ENCODE measurements around the gene BHLHA15.

The BHLHA15 gene

DNA sequence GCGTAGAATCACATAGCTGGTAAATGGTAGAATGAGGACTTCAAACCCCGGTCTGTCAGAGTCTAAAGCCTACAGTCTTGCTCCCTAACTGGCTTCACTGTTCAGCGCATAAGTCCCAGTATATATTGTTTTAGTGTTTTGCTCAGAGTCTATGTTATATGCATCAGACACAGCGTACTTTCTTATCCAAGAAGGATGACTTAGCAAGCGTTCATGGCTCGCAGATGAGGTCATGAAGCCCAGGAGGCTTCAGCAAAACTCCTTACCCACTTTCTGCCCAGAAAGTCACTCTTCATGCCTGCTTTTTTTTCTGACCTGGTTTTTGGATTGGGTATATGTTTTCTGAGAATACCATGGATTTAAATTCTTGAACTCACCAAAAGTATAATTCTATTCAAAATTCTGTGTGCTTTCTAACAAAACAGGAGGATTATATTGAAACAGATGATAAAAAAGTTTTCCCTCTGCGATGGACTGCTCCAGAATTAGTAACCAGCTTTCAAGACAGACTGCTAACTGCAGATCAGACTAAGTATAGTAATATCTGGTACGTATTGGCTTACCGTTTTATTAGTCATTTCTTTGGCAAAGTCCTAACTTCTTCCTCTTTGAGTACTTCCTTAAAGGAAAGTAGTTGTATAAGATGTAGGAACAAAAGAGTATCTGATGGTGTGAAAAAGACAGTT lies 24.6 kb upstream of the BHLHA15 start:
- no peak for DNase-seq (ENCODE audit: low spot score)

DNA sequence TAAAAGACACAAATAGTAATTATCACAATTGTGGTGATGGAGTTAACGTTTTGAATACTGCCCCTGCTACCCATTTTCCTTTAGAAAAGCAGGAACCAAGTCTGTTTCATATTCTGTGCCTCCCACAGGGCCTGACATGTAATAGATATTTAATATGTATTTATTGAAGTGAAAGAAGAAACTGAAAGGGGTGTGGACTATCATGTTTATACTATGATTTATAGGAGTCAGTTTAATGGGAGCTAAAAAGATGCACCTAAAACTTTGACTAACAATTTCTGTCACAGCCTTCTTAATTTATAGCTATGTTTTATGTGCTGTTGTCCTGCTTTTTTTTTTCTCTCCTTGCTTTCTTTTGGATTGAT lies 24.1 kb upstream of the BHLHA15 start:
- no peak for FAIRE-seq
- no peak for DNase-seq (ENCODE audit: low spot score)

More for the DNA sequence above, 24.6 kb upstream of the BHLHA15 start:
- FAIRE-seq, result no peak

DNA sequence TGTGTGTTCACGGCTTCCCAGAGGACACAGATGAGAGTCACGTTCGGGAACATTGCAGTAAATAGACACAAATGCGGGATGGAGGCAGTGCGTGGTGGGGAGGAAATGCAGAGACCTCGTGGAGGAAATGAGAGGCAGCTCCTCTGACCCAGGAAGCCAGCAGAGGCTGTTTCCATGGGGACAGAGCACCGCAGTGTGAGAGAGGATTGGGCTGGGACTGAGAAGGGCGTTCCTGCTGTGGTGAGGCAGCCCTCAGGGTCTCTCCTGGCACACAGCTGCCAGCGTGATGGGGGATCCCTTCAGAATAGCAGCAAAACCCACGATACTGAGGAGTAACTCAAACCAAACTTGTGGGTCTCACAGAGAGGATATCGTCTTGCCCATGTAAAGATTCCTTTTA lies 21.7 kb upstream of the BHLHA15 start:
- FAIRE-seq, result no peak

DNA sequence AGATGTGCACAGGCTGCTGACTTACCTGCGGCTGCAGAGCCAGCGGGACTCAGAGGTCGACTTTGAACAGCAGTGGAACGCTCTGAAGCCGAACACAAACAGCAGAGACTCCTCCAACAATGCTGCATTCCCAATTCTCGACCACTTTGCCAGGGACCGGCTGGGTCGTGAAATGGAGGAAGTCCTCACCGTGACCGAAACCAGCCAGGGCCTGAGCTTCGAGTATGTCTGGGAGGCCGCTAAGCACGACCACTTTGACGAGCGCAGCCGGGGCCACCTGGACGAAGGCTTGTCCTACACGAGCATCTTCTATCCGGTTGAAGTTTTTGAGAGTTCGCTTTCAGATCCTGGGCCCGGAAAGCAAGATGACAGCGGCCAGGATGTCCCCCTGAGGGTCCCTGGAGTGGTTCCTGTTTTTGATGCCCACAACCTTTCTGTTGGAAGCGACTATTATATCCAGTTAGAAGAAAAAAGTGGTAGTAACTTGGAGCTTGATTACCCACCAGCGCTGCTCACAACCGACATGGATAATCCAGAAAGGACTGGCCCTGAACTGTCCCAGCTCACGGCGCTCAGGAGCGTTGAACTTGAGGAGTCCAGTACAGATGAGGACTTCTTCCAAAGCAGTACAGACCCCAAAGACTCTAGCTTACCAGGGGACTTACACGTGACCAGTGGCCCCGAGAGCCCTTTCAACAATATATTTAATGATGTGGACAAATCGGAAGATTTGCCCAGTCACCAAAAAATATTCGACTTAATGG lies 19.4 kb upstream of the BHLHA15 start:
- FAIRE-seq (no peak), DNase-seq (ENCODE audit: low spot score) (no peak)

More for the DNA sequence above, 21.7 kb upstream of the BHLHA15 start:
- DNase-seq (ENCODE audit: low spot score), result no peak

DNA sequence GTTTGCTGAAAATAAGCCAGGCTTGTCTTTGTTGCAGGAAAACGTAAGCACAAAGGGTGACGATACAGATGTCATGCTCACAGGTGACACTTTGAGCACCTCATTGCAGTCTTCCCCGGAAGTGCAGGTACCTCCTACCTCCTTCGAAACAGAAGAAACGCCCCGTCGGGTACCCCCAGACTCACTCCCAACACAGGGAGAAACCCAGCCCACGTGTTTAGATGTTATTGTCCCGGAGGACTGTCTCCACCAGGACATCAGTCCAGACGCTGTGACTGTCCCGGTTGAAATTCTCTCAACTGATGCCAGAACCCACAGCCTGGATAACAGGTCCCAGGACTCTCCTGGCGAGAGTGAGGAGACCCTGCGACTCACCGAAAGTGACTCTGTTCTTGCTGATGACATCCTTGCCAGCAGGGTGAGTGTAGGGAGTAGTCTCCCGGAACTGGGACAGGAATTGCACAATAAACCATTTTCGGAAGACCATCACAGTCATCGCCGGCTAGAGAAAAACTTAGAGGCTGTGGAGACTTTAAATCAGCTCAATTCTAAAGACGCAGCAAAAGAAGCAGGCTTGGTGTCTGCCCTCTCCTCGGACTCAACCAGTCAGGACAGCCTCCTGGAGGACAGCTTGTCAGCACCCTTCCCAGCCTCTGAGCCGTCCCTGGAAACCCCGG lies 18.3 kb upstream of the BHLHA15 start:
- FAIRE-seq (no peak), DNase-seq (ENCODE audit: low spot score) (no peak)

DNA sequence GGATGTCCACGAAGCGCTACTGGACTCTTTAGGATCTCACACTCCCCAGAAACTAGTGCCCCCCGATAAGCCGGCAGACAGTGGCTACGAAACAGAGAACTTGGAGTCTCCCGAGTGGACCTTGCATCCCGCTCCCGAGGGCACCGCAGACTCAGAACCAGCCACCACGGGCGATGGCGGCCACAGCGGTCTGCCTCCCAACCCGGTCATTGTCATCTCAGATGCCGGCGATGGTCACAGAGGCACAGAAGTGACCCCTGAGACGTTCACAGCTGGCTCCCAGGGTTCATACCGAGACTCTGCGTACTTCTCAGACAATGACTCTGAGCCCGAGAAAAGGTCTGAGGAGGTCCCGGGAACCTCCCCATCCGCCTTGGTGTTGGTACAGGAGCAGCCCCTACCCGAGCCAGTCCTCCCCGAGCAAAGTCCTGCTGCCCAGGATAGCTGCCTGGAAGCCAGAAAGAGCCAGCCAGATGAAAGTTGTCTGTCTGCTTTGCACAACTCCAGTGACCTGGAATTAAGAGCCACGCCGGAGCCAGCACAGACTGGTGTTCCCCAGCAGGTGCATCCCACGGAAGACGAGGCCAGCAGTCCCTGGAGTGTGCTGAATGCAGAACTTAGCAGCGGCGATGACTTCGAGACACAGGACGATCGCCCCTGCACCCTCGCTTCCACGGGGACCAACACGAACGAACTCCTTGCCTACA lies 17.6 kb upstream of the BHLHA15 start:
- DNase-seq (ENCODE audit: low spot score), result no peak
- FAIRE-seq, result no peak

DNA sequence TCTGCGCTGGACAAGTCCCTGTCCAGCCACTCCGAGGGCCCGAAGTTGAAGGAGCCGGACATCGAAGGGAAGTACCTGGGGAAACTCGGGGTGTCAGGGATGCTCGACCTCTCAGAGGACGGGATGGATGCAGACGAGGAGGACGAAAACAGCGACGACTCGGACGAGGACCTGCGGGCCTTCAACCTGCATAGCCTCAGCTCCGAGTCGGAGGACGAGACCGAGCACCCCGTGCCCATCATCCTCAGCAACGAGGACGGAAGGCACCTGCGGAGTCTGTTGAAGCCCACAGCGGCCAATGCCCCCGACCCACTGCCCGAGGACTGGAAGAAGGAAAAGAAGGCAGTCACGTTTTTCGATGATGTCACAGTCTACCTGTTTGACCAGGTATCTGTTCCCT lies 17.1 kb upstream of the BHLHA15 start:
- no peak for DNase-seq (ENCODE audit: low spot score)
- no peak for FAIRE-seq

DNA sequence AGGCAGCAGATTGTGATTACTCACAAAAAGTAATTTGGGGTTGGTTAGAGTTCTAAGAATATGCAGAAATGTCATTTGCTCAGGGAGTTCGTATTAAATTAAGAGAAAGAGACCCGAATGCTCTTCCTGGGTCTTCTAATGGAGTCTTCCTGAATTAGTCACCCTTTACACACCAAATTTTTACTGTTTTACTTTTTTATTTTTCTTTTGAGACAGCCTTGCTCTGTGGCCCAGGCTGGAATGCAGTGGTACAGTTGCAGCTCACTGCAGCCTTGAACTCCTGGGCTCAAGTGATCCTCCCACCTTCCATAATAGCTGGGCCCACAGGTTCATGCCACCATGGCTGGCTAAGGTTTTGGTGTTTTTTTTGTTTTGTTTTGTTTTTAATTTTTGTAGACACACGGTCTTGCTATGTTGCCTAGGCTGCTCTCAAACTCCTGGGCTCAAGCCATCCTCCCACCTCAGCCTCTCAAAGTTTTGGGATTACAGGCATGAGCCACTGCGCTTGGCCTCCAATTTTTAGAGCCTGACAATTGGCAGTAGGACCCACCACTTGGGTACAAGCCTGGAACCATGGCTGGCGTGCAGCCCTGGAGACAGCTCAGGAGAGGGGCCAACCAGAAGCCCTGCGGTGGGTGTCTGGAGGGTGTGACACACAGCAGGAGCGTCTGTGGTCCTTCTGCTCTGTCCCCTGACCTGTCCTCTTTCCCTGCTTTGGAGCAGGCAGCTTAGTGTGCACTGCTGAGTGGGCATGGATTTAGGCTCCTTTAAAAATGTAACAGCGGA lies 16.4 kb upstream of the BHLHA15 start:
- FAIRE-seq, result no peak

DNA sequence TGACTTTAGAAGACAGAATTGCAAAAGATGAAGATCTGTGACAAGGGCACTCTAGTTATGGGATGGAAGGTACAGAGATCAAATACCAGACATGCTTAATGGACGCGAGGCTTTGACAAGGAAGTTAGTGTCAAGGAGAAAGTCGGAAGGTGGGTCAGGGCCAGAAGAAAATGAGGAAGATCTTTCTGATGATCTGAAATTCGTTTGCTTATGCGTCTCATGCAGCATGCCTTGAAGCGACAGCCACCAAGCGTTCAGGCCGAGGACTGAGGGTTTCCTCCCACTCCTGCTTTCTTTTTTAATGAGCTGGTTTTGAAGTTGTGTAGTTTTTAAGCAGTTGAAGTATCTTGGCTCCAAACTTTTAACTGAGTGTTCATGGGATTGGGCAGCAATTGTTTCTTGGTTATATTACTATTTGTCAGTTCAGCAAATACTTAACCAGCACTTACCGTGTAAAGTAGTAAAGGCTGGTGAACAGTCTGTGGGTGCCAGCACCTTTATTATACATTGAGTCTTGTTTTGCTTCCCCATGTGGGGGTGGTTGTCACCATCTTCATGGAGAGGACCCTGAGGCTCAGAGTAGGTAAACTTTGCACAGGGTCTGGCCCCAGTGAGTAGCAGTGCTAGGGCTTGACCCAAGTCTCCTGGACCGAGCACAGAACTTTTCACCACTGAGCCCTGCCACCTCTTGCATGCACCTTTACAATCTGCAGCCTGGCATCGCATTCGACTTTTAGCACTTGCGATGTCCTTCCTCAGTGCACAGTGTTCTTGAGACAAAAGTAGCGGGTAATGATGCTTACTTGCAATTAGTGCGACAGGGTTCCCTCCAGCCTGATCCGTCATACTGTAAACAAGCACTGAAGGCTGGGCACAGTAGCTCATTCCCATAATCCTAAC lies 14.3 kb upstream of the BHLHA15 start:
- DNase-seq (ENCODE audit: low spot score), result no peak
- no peak for FAIRE-seq

More for the DNA sequence above, 16.4 kb upstream of the BHLHA15 start:
- no peak for DNase-seq (ENCODE audit: low spot score)

DNA sequence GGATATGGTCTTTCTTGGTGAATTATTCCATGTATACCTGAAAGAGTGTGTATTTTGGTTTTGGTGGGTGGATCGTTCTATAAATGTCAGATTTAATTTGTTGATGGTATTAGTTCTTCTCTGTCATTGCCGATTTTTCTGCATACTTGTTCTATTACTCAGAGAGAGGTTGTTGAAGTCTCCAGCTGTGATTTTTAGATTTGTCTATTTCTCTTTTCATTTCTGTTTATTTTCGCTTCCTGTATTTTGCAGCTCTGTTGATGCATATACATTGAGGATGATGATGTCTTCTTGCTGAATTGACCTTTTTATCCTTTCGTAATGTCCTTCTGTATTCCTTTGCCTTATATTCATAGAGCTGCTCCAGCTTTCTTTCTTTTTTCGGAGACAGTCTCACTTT lies 12.1 kb upstream of the BHLHA15 start:
- DNase-seq (ENCODE audit: low spot score) (no peak), FAIRE-seq (no peak)

DNA sequence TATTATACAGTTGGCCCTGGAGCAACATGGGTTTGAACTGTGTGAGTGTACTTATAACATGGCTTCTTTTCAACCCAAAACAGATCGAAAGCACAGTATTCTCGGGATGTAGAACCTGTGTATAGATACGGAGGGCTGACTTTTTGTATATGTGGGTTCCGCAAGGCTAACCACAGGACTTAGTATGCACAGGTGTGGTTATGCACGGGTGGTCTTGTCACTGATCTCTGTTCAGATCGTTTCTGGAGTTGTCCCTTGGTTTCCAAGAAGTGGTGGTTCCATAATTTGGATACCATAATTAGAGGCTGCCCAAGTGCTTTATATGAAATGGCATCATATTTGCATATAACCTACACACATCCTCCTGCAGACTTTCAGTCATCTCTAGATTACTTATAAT lies 10.9 kb upstream of the BHLHA15 start:
- DNase-seq (ENCODE audit: low spot score) (no peak), FAIRE-seq (no peak)

DNA sequence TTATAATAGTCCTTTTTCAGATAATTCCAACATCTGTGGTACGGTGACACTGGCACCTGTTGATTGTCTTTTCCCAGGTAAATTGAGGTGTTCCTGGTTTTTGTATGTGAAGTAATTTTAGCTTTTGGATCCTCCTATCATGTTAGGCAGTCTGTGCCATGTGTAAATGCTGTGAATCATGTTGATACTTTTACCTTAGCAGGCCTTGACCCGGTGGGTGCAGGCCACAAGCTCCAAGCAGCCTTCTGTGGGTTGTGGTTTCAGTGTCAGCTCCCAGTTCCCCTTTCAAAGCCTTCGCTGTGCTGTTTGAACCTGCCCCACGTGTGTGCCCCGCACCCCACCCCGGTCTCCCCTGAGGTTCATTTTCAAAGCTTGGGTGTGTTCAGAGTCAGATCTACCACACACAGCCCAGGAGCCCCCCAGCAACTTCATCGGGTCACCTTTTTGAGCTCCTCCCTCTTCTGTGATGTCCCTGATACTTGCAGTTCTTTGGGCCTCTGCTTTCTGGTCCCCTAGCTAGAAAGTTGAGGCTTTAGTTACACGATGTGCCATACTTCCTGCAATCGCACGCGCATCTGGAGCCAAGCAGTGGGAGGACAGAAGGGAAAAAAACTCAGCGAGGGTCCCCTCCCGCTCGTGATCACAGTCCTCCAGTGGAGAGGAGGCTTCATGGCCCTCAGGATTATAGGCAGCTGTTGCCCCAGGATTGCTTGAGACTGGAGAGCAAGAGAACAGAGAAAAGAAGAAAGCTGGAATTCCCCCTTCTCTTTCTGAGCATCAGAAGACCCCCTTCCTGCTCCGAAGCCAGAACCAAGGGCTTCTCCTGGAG lies 8.7 kb upstream of the BHLHA15 start:
- FAIRE-seq (no peak), DNase-seq (ENCODE audit: low spot score) (no peak)

DNA sequence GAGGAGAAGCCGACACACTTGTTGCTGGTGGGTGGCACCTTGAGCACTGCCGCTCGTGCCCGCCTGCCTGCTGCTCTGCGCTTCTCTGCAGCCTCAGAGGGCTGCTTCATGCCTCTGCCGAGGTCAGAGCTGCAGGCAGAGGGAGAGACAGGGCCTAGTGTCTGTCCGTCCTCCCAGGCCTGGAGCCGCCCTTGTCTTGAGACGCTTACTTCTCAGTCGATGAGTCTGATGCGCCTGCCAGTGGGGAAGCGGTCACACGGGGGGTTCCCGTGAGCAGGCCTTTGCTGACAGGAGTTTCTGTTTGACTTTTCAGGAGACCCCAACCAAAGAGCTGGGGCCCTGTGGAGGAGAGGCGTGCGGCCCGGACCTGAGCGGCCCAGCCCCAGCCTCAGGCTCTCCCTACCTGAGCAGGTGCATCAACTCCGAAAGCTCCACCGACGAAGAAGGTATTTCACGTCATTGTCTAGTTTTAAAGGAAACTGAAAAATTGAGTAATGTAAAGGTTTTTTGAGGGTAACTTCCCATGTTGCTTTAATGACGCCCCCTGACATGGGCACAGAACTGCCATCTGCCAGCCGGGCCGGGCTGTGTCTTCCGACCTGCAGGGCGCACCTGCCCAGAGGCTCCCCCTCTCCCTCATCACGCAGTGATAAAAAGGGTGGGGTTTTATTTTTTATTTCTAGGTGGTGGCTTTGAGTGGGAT lies 7.8 kb upstream of the BHLHA15 start:
- no peak for FAIRE-seq
- no peak for DNase-seq (ENCODE audit: low spot score)

DNA sequence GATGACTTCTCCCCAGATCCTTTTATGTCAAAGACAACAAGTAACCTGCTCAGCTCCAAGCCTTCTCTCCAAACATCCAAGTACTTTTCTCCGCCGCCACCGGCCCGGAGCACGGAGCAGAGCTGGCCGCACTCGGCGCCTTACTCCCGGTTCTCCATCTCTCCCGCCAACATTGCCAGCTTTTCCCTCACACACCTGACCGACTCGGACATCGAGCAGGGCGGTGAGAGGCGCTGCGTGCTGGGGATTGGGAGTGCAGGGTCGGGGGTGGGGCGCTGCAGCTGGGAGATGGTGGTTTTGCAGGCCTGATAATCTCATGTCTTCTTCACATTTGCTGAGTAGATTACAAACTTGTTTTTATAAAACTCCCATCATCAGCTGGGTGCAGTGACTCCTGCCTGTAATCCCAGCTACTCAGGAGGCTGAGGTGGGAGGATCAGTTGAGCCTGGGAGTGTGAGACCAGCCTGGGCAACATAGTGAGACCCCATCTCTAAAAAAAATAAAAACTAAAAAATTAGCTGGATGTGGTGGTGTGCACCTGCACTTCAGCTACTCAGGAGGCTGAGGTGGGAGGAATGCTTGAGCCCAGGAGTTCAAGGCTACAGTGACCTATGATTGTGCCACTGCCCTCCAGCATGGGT lies 7.2 kb upstream of the BHLHA15 start:
- no peak for FAIRE-seq
- DNase-seq (ENCODE audit: low spot score), result no peak

DNA sequence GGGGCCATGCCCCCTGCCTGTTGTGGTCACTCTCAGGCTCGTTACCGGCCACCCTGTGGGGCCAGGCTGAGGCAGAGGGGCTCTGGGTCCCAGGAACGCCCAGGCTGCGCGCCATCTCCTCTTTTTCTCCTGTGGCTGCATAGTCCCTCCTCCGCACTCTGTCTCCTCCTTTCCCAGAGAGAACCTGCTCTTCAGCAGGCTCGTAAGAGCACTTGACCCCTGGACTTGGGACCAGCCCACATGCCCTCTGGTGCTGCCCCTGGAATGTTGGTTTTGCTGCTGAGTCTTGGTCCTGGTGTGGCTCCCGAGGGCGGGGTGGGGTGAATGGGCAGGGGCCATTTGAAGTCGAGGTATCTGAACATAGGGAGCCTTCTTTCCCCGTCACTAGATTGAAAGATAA lies 6.6 kb upstream of the BHLHA15 start:
- no peak for DNase-seq (ENCODE audit: low spot score)
- no peak for FAIRE-seq

DNA sequence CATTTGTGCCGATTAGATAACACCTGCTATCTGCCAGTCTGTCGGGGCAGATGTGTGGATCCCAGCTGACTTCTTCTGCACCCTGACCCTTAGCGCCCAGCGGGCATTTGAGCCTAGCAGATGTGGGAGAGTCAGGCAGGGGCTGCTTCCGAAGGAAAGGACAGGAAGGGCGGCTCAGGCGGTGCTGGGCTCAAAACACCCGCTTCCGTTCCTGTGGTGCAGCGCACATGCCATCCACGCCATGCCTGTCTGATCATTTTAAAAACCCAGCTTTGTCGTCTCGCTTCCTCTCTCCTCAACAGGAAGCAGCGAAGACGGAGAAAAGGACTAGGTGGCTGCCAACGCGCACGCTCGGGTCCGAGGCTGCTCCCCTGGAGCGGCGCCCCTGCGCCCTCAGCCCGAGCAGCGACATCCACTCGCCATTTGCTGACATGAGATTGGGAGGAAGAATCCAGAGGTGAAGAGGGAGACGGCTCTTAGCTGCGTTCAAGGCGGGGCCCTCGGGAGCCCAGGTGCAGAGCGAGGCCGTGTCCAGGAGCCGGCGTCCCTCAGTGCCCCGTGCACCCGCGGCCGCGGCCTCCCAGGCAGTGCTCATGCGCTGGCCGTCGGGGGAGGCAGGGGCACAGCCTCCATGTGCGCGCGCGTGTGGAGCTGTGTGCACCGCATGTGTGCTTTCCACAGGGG lies 5.9 kb upstream of the BHLHA15 start:
- no peak for FAIRE-seq
- DNase-seq (ENCODE audit: low spot score), result no peak

Measured in RCC 7860 (cell line).